Hematopoietic multipotent progenitor cell (in vitro differentiated cells): ENCODE results near the gene WDR6. TPM values are rescaled to one million over a fixed set of nuclear protein-coding genes. Genes with fewer than 3 reads are reported as not detected.
A peak's percentile ranks its signal among the peaks of the same experiment; 100 is the strongest.

ENCODE experiments used
- DNase-seq, 3 donors: peaks; one replicate each; pipeline ENCODE4 v3.0.0-alpha.2; 2011 to 2015; ENCODE audit warnings: low read depth in 2 of 3, low spot score in 2 of 3
- small RNA-seq: library from RNA; depleted of rRNA; stranded (forward); fragments of <200 nt; gene quantifications from one replicate; pipeline ENCODE3, GENCODE V24; 2012
- total RNA-seq: library from RNA; depleted of rRNA; stranded (reverse); fragments of >200 nt; gene quantifications from one replicate; pipeline ENCODE4 v1.2.3, GENCODE V29; 2012

The WDR6 gene
- total RNA-seq, 1 donor, result 344 TPM

- no peak for DNase-seq
Observed at GRCh38 chr3:49028298-49028672, 21.1 kb downstream of the WDR6 start.

- peak; percentile 95 for DNase-seq
Observed at GRCh38 chr3:49028673-49029562, 21.7 kb downstream of the WDR6 start, which contains the start of gene IMPDH2. TSS of gene IMPDH2 (minus strand) at chr3:49029398. CDS start at chr3:49029350, 48 bp downstream.

- no peak for DNase-seq
Observed at GRCh38 chr3:49029563-49029884, 22.3 kb downstream of the WDR6 start.

- DNase-seq, result no peak
Observed at GRCh38 chr3:49030321-49030720, 23.1 kb downstream of the WDR6 start.

GRCh38 chr3:49032646-49033304 is 25.6 kb downstream of the WDR6 start:
- DNase-seq, result no peak

- no peak for DNase-seq
Observed at GRCh38 chr3:49034650-49035049, 27.5 kb downstream of the WDR6 start.

- no peak for DNase-seq
Observed at GRCh38 chr3:49035281-49035680, 28.1 kb downstream of the WDR6 start.

GRCh38 chr3:49053543-49053942 is 46.4 kb downstream of the WDR6 start:
- DNase-seq, result no peak

GRCh38 chr3:49054344-49054862 is 47.2 kb downstream of the WDR6 start:
- no peak for DNase-seq

GRCh38 chr3:49057268-49057667 is 50.1 kb downstream of the WDR6 start:
- no peak for DNase-seq

GRCh38 chr3:49058011-49058410 is 50.8 kb downstream of the WDR6 start:
- DNase-seq, result no peak

Small RNA genes within 50 kb of the gene (small RNA-seq; reads per million reads assigned to genes)
- gene MIR191 (36,688 reads per million, percentile 100 among the genes with 10 or more reads in this experiment), gene MIR425 (1,416 reads per million, percentile 99 among the genes with 10 or more reads in this experiment)

Other genes starting within 250 kb of the WDR6 start
- gene PRKAR2A, start 159.5 kb upstream of the WDR6 start, total RNA-seq, result 20.5 TPM
- 25.6 TPM for gene SLC25A20, start 108.5 kb upstream of the WDR6 start, total RNA-seq
- gene ARIH2, start 88.5 kb upstream of the WDR6 start, total RNA-seq, result 71.4 TPM
- 59.0 TPM for gene P4HTM, start 17.1 kb upstream of the WDR6 start, total RNA-seq
- gene DALRD3, start 11.2 kb downstream of the WDR6 start, total RNA-seq, result 83.7 TPM
- 145 TPM for gene NDUFAF3, start 14.7 kb downstream of the WDR6 start, total RNA-seq
- 612 TPM for gene IMPDH2, start 22.0 kb downstream of the WDR6 start, total RNA-seq
- gene QRICH1, start 86.7 kb downstream of the WDR6 start, total RNA-seq, result 127 TPM
- 1,148 TPM for gene QARS1, start 97.4 kb downstream of the WDR6 start, total RNA-seq
- gene USP19, start 113.4 kb downstream of the WDR6 start, total RNA-seq, result 75.4 TPM
- 78.9 TPM for gene LAMB2, start 125.7 kb downstream of the WDR6 start, total RNA-seq
- 61.4 TPM for gene CCDC71, start 158.9 kb downstream of the WDR6 start, total RNA-seq
- 27.5 TPM for gene KLHDC8B, start 164.2 kb downstream of the WDR6 start, total RNA-seq